OCI-LY1 (cell line): ENCODE data around the gene ETV6.

Experiments
- CTCF ChIP-seq: fragments of 200-600 bp; sonication (generic), shearing (Covaris generic); IDR thresholded peaks from 2 replicates; pipeline ENCODE4 v1.5.1; 2017; ENCODE audit warnings: mild to moderate bottlenecking, antibody characterized with exemption, low read length, moderate library complexity, mixed read lengths
- EZH2 ChIP-seq: fragments of 200-600 bp; sonication (generic), shearing (Covaris generic); IDR thresholded peaks from 2 replicates; pipeline ENCODE4 v1.8.0; 2017; ENCODE audit warnings: borderline replicate concordance, mixed run types, mild to moderate bottlenecking, antibody characterized with exemption, low read length, moderate library complexity, mixed read lengths

GRCh38 chr12:11660624-11661023 is 11.2 kb downstream of the ETV6 start:
- TF ChIP-seq CTCF (no peak), EZH2 (no peak)
